ENCODE measurements around the gene MYOF.

The MYOF gene

GRCh38 chr10:93344691-93345090, 137.4 kb downstream of the MYOF start:
- no peak for DNase-seq (ENCODE audit: extremely low read depth, low read depth)
- TF ChIP-seq, protein P1, sequence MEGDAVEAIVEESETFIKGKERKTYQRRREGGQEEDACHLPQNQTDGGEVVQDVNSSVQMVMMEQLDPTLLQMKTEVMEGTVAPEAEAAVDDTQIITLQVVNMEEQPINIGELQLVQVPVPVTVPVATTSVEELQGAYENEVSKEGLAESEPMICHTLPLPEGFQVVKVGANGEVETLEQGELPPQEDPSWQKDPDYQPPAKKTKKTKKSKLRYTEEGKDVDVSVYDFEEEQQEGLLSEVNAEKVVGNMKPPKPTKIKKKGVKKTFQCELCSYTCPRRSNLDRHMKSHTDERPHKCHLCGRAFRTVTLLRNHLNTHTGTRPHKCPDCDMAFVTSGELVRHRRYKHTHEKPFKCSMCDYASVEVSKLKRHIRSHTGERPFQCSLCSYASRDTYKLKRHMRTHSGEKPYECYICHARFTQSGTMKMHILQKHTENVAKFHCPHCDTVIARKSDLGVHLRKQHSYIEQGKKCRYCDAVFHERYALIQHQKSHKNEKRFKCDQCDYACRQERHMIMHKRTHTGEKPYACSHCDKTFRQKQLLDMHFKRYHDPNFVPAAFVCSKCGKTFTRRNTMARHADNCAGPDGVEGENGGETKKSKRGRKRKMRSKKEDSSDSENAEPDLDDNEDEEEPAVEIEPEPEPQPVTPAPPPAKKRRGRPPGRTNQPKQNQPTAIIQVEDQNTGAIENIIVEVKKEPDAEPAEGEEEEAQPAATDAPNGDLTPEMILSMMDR (IDR thresholded peaks at IDR 0.05; ENCODE audit: low read depth, low read length): no peak

GRCh38 chr10:93342921-93343320, 139.2 kb downstream of the MYOF start:
- TF ChIP-seq, protein P1 (IDR thresholded peaks at IDR 0.05; ENCODE audit: low read depth, low read length): no peak
- DNase-seq (ENCODE audit: extremely low read depth, low read depth): no peak

DNA sequence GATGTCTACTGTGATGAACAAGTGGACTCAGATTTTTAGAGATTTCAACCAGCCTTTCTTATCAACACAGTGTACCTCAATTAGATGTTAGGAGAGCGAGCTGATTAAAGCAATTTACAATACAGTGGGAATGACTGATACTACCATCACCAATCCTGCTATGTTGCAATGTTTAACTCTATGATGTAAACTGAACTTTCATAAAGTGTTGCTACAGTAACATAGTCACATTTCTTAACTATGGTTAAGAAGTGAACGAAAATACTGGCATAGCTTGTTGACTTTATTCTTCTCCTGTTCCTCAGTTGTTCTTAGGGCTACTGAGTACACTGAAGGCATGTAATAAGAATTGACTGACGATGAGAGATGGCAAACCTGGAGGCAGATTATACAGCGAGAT, 139.8 kb downstream of the MYOF start:
- no peak for DNase-seq (ENCODE audit: extremely low read depth, low read depth)
- TF ChIP-seq, protein P1 (IDR thresholded peaks at IDR 0.05; ENCODE audit: low read depth, low read length): no peak

GRCh38 chr10:93337309-93337721, 144.8 kb downstream of the MYOF start:
- DNase-seq (ENCODE audit: extremely low read depth, low read depth): no peak
- TF ChIP-seq, protein P1 (IDR thresholded peaks at IDR 0.05; ENCODE audit: low read depth, low read length): no peak

- TF ChIP-seq, protein P1 (IDR thresholded peaks at IDR 0.05; ENCODE audit: low read depth, low read length): no peak
- no peak for DNase-seq (ENCODE audit: extremely low read depth, low read depth)
Measured at GRCh38 chr10:93336678-93337077, 145.5 kb downstream of the MYOF start.

GRCh38 chr10:93336110-93336509, 146.0 kb downstream of the MYOF start:
- TF ChIP-seq, protein P1 (IDR thresholded peaks at IDR 0.05; ENCODE audit: low read depth, low read length): no peak
- DNase-seq (ENCODE audit: extremely low read depth, low read depth): no peak

- DNase-seq (ENCODE audit: extremely low read depth, low read depth): peak; percentile 18
Measured at GRCh38 chr10:93334901-93335327, 147.2 kb downstream of the MYOF start.

More at GRCh38 chr10:93334901-93335327, 147.2 kb downstream of the MYOF start:
- TF ChIP-seq, protein P1 (IDR thresholded peaks at IDR 0.05; ENCODE audit: low read depth, low read length): no peak
